Prostate gland (tissue), 2 donors: ENCODE results near the gene PEX13. TPM values are rescaled to one million over a fixed set of nuclear protein-coding genes. Genes with fewer than 3 reads are reported as not detected.

Source experiments
- DNase-seq: peaks from one replicate; pipeline ENCODE4 v3.0.0-alpha.2; 2019; ENCODE audit warnings: low spot score
- H3K27ac ChIP-seq, 2 donors: fragments of 200-600 bp; sonication (generic); 2 replicates each; pipeline ENCODE4 v1.5.1; 2017 to 2019
- H3K27me3 ChIP-seq: fragments of 200-600 bp; sonication (generic); replicated peaks from 2 replicates; pipeline ENCODE4 v1.5.1; 2019; ENCODE audit not compliant: insufficient read depth
- H3K36me3 ChIP-seq, 2 donors: fragments of 200-600 bp; sonication (generic); 1 replicate in 1 of 2; 2 replicates in 1 of 2; pipeline versions ENCODE4 v1.5.1 to v1.8.1; 2017 to 2019
- H3K4me1 ChIP-seq: fragments of 200-600 bp; sonication (generic); replicated peaks from 2 replicates; pipeline ENCODE4 v1.5.1; 2019
- H3K4me3 ChIP-seq, 2 donors: fragments of 200-600 bp; sonication (generic); 2 replicates each; pipeline ENCODE4 v1.5.1; 2017 to 2019
- H3K9me3 ChIP-seq: fragments of 200-600 bp; sonication (generic); 2 replicates; pipeline ENCODE4 v1.5.1; 2017
- POLR2A ChIP-seq: fragments of 450-650 bp; IDR thresholded peaks from one replicate; pipeline ENCODE4 v1.6.1; 2016; ENCODE audit warnings: antibody characterized with exemption, mild to moderate bottlenecking
- POLR2AphosphoS5 ChIP-seq: sonication (generic); formaldehyde crosslinking; IDR thresholded peaks from one replicate; pipeline ENCODE4 v1.6.1; 2017; ENCODE audit warnings: antibody characterized with exemption
- WGBS: methylation state at CpG from one replicate; pipeline ENCODE4 v1.1.5; 2018; 5-methylcytosine and 5-hydroxymethylcytosine counted together
- intact Hi-C: fragments of 100-400 bp; cut with DNase I; formaldehyde crosslinking; loops from one replicate; pipeline ENCODE4 v1.14.2; 2022
- total RNA-seq, 2 donors: library from RNA; depleted of rRNA; stranded (reverse); fragments of >200 nt; gene quantifications; one replicate each; pipeline ENCODE4 v1.1.0, GENCODE V29; 2016
- TF ChIP-seq, protein P1 (sequence below), 4 experiments: fragments of 200-600 bp in 2 of 4; fragments of 450-650 bp in 2 of 4; sonication (generic) in 2 of 4; IDR thresholded peaks; 1 replicate in 3 of 4; 2 replicates in 1 of 4; pipeline ENCODE4 v1.5.1; 2016 to 2019; ENCODE audit warnings: antibody characterized with exemption in 4 of 4, mild to moderate bottlenecking in 2 of 4, moderate library complexity in 2 of 4

The PEX13 gene
- total RNA-seq, 2 donors from 2014 or later = 31.7 to 63.8 TPM

- H3K27me3 ChIP-seq = no peaks in the 10 kb centered on the region
- H3K4me1 ChIP-seq = no peaks in the 10 kb centered on the region
- no peak overlapping the region for H3K27ac ChIP-seq
- intact Hi-C loops = no loop called here
- TF ChIP-seq, protein P1, sequence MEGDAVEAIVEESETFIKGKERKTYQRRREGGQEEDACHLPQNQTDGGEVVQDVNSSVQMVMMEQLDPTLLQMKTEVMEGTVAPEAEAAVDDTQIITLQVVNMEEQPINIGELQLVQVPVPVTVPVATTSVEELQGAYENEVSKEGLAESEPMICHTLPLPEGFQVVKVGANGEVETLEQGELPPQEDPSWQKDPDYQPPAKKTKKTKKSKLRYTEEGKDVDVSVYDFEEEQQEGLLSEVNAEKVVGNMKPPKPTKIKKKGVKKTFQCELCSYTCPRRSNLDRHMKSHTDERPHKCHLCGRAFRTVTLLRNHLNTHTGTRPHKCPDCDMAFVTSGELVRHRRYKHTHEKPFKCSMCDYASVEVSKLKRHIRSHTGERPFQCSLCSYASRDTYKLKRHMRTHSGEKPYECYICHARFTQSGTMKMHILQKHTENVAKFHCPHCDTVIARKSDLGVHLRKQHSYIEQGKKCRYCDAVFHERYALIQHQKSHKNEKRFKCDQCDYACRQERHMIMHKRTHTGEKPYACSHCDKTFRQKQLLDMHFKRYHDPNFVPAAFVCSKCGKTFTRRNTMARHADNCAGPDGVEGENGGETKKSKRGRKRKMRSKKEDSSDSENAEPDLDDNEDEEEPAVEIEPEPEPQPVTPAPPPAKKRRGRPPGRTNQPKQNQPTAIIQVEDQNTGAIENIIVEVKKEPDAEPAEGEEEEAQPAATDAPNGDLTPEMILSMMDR (IDR thresholded peaks at IDR 0.05) = no peak
- no peak for TF ChIP-seq POLR2AphosphoS5
- TF ChIP-seq POLR2A = no peak
- no peak overlapping the region for H3K4me3 ChIP-seq
- no peak for DNase-seq
- H3K9me3 ChIP-seq = no peaks in the 10 kb centered on the region
- no peaks in the 10 kb centered on the region for H3K36me3 ChIP-seq
Measured at GRCh38 chr2:61059382-61059781, 41.9 kb downstream of the PEX13 start.

DNA sequence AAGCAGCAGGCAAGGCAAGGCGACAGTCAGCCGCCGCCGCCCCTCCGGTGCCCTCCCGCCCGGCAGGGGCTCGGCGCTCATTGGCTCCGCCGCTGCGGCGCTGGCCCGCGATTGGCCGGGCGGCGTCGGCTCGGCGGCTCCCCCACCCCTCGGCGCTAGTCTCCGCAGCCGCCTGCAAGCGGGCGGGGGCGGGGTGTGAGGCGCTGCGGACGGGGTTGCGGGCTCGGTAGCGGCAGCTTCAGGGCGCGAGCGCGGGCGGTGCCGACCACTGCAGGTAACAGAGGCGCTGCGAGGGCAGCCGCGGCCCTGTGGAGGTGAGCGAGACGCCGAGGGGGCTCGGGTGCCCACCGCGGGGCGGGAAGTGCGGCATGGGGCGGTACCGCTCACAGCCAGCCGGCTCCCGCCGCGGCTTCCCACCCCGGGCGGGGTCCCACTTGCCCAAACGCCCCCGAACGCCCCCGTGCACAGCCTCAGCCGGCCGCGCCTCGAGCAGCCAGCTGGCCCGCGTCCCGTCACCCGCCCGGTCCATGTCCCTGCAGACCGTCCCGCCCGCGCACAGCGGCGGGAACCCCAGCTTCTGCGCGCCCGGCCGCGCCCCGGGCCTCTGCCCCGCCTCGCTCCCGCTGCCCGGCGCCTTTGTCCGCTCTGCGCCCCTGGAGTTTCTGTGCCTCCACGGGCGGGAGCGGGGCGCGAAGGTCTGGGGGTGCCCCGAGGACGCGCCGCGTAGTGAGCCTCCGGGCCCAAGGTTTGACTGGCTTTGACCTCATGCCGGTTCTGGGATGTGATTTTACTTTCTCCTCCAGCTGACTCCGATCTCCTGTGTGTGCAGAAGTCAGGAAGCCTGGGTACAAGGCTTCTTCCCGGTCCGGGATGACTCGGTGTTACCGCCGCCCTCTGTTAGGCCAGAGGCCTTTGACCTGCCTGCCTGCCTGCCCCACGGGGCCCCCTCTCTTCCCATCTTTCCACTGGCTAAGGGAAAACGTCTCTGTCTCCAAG, 48.5 kb downstream of the PEX13 start, which contains the start of gene SANBR:
SANBR (plus strand) TSS at position 158 of the 996 bp plus-strand sequence. CDS start 4,480 bp downstream, outside the sequence.
- Histone ChIP-seq H3K27me3 (no peaks in the 10 kb centered on the region), H3K4me3 (peak within 1 kb of the TSS; percentile 67 to 96), H3K27ac (peak within 1 kb of the TSS; percentile 83 to 84), H3K9me3 (no peaks in the 10 kb centered on the region), H3K4me1 (no peaks in the 10 kb centered on the region), H3K36me3 (no peaks in the 10 kb centered on the region)
- intact Hi-C loops = loop anchor here (2.0 kb wide), 1 partner anchor 47 kb away; the partner anchor contains the start of gene PUS10
- no peak for TF ChIP-seq POLR2AphosphoS5
- TF ChIP-seq, protein P1 (IDR thresholded peaks at IDR 0.05) = peak in 1 of 4 experiments; percentile 9
- peak; percentile 76 for TF ChIP-seq POLR2A
- peak; percentile 90 for DNase-seq
- WGBS = under 1% methylated on average over 79 of the region's 112 CpGs

- intact Hi-C loops = no loop called here
- no peak overlapping the region for H3K4me3 ChIP-seq
- no peak for DNase-seq
- WGBS = 93% methylated on average over 1 of the region's 1 CpG
- no peaks in the 10 kb centered on the region for H3K27me3 ChIP-seq
- no peak overlapping the region for H3K27ac ChIP-seq
- no peaks in the 10 kb centered on the region for H3K36me3 ChIP-seq
- no peaks in the 10 kb centered on the region for H3K9me3 ChIP-seq
- no peaks in the 10 kb centered on the region for H3K4me1 ChIP-seq
- TF ChIP-seq POLR2AphosphoS5 = no peak
- TF ChIP-seq, protein P1 (IDR thresholded peaks at IDR 0.05) = no peak
- no peak for TF ChIP-seq POLR2A
Measured at GRCh38 chr2:61074100-61074499, 56.6 kb downstream of the PEX13 start.

DNA sequence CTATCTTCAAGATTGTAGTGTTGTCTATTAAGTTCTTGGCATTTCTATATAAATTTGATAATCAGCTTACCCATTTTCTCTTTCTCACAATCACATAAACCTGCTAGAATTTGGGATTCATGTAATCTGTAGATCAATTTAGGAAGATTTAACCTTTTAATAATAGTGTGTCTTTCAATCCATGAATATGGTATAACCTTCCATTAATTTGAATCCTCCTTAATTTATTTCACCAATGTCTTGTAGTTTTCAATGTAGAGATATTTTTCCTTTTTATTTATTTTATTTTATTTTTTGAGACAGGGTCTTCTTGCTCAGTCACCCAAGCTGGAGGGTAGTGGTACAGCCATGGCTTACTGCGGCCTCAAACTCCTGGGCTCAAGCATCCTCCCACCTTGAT, 68.4 kb downstream of the PEX13 start:
- H3K4me1 ChIP-seq = no peaks in the 10 kb centered on the region
- TF ChIP-seq, protein P1 (IDR thresholded peaks at IDR 0.05) = no peak
- TF ChIP-seq POLR2A (no peak), POLR2AphosphoS5 (no peak)
- no peak overlapping the region for H3K4me3 ChIP-seq
- no peaks in the 10 kb centered on the region for H3K9me3 ChIP-seq
- 93% methylated on average over 1 of the region's 1 CpG for WGBS
- no peak for DNase-seq
- H3K36me3 ChIP-seq = no peaks in the 10 kb centered on the region
- intact Hi-C loops = no loop called here
- H3K27me3 ChIP-seq = no peaks in the 10 kb centered on the region
- no peak overlapping the region for H3K27ac ChIP-seq
